GM13976 (cell line): Measurements from ENCODE around the gene PANX1.
A peak's percentile ranks its signal among the peaks of the same experiment; 100 is the strongest.

Source experiments
- DNase-seq: peaks from one replicate; pipeline ENCODE4 v3.0.0; 2012; ENCODE audit warnings: low spot score
- CTCF ChIP-seq: IDR thresholded peaks from 2 replicates; pipeline ENCODE4 v1.5.1; 2012; ENCODE audit warnings: borderline replicate concordance, mild to moderate bottlenecking; ENCODE audit not compliant: insufficient read depth; ENCODE audit errors: extremely low read depth, missing control alignments, control extremely low read depth
- in situ Hi-C: fragments of 300-500 bp; cut with MboI; formaldehyde crosslinking; loops from one replicate; pipeline ENCODE4 v1.12.0; 2022; ENCODE audit warnings: low sequenced_read_pairs, mixed read lengths, inconsistent platforms; ENCODE audit not compliant: unreplicated experiment

PANX1 gene

GRCh38 chr11:94128746-94129511 is at the start of gene PANX1:
Gene PANX1, plus strand, starts transcription at chr11:94128841. Its CDS starts 472 bp downstream, at chr11:94129313.
- DNase-seq = peak; percentile 89
- TF ChIP-seq CTCF = no peak
- in situ Hi-C loops = no loop called here

GRCh38 chr11:94084164-94084563 is 44.5 kb upstream of the PANX1 start:
- TF ChIP-seq CTCF = no peak
- DNase-seq = no peak
- in situ Hi-C loops = no loop called here

DNA sequence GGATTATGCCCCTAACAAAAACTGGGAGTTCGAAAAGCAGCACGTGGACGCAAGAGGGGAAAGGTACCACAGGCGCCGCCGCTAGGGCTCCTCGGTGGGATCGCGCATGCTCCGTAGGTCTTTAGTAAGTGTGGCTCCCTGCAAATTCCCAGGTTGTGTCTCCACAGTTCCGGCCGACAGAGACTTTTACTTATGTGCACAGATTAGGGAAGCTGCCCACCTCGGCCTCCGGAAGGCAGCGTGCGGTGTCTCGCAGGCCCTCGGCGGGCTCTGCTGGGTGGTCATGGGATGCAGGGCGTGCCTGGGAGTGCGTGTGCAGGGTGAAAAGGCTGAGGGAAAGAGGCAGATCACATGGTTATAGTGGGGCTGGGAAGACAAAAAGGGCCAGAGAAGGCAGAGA is 39.7 kb upstream of the PANX1 start:
- in situ Hi-C loops = no loop called here
- no peak for TF ChIP-seq CTCF
- no peak for DNase-seq

DNA sequence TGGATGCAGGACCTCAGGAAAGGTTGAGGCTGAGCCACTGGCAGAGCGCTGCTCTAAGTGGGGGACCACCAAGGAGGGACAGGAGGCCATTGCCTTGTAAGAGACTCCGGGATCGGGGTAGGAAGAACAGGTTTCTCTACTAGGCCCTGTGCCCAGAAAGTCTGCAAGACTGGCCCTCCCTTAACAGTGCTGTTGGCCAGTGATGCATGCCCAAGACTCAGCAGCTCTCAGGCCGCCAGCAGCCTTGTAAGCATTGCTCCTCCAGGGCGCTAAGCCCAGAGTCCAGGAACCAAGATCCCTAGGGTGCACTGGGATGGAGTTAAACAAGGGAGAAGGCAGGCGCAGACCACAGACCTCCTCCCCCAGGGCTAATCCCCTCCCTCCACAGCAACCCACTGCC is 39.3 kb upstream of the PANX1 start:
- no peak for DNase-seq
- in situ Hi-C loops = no loop called here
- TF ChIP-seq CTCF = no peak

DNA sequence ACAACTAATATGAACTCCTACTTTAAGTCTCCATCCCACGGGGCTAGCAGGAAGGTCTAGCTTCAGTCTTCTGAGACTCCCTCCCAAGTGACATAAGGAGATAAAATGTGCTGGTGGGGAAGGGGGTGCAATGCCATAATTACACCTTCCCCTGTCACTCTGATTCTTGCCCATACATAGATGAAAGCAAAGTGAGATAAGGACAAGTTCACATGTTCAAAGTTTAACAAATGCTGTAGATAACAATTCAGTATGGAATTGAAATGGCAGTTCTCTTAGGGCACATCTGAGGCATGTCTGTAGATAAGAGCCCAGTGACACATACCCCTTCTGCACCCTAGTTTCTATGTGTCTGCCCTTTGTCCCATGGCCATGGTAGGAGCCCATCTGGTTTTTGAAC is 38.2 kb upstream of the PANX1 start:
- in situ Hi-C loops = no loop called here
- TF ChIP-seq CTCF = no peak
- no peak for DNase-seq

DNA sequence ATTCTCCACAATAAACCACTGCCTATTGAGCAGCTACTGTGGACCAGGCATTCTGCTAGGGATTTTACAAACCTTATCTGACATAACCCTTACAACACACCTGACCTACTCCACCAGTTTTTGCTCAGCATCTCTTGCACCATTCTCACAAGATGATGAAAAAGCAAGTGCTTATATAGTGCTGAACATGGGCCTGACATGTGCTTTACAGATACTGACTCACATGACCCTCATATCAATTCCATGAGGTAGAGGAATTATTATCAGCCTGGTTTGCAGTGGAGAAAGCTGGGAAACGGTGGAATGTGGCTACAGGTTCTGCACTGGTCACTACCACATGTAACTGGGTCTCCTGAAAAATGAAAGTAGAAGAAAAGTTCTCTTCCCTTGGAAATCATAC is 37.5 kb upstream of the PANX1 start:
- in situ Hi-C loops = no loop called here
- TF ChIP-seq CTCF = no peak
- DNase-seq = no peak
